Esophagus muscularis mucosa (tissue), 3 donors: Measurements from ENCODE around the gene WNT7A.

Experiments
- CTCF ChIP-seq, 3 experiments: fragments of 200-600 bp in 2 of 3; fragments of 450-650 bp in 1 of 3; sonication (generic) in 2 of 3; IDR thresholded peaks; one replicate each; pipeline ENCODE4 v1.5.1; 2017 to 2019; ENCODE audit warnings: antibody characterized with exemption in 3 of 3, mild to moderate bottlenecking in 2 of 3, moderate library complexity in 1 of 3
- POLR2A ChIP-seq: fragments of 450-650 bp; IDR thresholded peaks from one replicate; pipeline ENCODE4 v1.6.1; 2017; ENCODE audit warnings: antibody characterized with exemption, moderate library complexity, mild to moderate bottlenecking, low read depth

GRCh38 chr3:13825821-13826220 is 54.0 kb downstream of the WNT7A start:
- TF ChIP-seq POLR2A (no peak), CTCF (IDR thresholded peaks at IDR 0.05) (no peak)
